Stimulated activated CD4-positive, alpha-beta T cell treated with anti-CD3 and anti-CD28 coated beads, Interleukin-1b, Interleukin-23, amount 100 ng/mL, for 1 hour (primary cell): ENCODE data around the gene PAF1.

ENCODE experiments used
- DNase-seq, 2 donors: peaks; one replicate each; pipeline ENCODE4 v3.0.0-alpha.2; 2020; ENCODE audit warnings: low read depth in 2 of 2

The PAF1 gene

DNA sequence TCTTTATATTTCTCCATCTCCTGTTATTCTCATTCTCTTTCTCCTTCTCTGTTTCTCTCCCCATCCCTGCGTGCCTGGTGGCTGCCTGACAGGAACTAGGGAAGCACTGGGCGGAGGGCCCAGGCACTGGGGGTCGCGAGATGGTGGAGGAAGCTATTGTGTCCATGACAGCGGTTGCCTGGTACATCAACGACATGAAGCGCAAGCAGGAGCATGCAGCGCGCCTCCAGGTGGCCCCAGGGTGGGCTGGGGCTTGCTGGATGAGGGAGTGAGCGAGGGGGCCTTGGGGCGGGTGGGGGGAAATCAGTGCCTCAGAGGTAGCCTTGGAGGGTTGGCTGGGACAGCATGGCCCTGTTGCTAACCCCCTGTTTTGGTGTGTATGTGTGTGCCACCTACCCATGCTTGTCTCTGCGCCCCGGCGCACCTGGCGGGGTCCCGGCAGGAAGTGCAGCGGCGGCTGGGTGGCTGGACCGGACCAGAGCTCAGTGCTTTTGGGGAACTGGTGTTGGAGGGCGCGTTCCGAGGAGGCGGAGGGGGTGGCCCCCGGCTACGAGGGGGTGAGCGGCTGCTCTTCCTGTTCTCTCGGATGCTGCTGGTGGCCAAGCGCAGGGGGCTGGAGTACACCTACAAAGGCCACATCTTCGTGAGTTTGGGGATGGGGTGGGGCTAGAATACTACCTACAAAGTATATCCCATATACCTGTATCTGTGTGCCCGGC lies 26.7 kb upstream of the PAF1 start:
- DNase-seq = no peak

DNA sequence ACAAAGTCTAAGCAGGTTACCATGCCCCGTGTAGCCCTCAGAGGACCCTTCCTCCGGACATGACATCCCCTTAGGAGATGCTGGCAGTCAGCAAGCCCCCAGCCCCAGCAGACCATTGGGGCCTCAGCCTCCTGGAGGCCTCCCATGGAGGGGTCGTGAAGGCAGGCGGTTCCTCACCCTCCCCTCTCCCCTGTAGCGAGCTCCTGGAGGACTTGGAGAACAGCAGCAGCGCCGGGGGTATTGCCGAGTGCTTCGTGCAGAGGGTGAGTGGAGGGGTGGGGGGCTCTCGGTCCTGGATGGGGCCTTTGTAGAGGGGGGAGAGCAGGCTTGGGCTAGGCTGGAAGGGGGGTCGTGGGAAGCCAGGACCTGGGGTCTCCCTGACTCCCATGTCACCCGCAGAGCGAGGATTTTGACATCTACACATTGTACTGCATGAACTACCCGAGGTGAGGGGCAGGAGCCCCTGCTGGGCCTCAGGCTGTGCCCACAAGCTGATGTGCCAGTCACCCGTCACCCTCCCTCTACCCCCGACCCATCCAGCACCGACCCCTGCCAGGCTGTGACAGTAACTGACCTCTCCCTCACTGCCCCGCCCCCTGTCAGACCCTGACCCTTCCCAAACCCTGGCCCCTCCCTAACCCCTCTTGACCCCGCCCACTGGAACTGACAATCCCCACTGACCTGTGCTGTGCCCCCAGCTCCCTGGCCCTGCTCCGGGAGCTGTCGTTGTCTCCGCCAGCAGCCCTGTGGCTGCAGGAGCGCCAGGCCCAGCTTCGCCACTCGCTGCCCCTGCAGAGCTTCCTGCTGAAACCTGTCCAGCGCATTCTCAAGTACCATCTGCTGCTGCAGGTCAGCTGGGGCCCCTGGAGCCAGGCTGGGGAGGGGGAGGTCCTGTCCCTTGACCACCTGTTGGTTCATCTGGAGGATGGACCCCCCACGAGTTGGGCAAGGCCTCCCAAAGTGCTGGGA lies 25.5 kb upstream of the PAF1 start:
- DNase-seq = no peak

DNA sequence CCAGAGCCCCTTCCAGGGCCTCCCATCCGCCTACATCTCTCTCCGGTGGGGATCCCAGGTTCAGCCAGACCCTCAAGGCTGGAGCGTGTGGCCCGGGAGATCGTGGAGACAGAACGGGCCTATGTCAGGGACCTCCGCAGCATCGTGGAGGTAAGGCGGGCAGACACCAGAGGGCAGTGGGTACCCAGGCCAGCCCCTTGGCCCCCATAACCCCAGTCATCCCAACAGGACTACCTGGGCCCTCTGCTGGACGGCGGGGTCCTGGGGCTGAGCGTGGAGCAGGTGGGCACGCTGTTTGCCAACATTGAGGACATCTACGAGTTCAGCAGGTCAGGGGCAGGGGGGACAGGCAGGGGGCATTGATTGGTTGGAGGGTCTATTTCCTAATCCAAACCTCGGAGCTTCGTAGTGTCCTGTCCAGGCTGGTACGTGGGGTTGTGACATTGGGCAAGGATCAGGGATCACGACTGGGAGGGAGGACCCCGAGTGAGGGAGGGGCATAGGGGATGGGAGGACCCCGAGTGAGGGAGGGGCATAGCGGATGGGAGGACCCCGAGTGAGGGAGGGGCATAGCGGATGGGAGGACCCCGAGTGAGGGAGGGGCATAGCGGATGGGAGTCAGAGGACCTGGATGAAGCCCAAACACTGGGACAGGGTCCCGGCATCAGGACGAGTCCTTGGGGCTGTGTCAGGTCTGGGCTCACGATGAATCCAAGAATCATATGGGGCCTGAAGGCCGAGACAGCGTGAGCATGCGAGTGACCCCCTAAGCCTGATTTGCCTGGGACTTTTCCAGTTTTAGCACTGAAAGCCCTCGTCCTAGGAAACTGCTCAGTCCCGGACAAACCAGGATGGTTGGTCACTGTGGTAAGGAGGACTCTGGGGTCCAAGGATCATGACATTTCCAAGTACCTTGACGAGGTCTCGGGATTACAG lies 24.5 kb upstream of the PAF1 start:
- DNase-seq = no peak

DNA sequence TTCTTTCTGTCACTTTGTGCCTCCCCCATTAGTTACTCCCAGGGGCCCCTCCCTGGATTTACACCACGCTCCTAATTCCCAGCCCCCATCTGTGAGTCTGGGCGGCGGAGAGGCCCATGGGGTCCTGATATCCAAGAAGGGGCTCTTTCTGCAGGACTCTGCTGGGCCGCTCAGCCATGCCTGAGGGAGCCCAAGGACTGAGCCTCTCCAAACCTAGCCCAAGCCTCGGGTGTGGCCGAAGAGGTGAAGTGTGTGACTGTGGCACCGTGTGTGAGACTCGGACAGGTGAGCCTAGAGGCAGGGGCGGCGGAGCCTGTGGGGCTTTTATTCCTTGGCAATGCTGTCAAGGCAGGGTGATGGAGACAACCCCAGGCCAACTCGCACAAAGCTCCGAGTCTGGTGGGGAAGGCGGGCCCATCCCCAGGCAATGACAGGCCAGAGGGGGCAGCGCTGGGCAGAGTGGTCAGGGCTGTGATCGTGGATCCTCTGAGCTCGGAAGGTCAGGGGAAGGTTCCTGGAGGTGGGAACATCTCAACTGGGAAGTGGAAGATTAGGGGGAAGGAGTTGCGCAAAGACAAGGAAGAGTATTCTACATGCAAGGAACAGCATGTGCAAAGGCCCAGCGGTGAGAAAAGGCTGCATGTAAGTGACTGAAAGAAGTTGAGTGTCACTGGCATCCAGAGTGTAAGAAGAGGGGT lies 23.2 kb upstream of the PAF1 start:
- DNase-seq = no peak

DNA sequence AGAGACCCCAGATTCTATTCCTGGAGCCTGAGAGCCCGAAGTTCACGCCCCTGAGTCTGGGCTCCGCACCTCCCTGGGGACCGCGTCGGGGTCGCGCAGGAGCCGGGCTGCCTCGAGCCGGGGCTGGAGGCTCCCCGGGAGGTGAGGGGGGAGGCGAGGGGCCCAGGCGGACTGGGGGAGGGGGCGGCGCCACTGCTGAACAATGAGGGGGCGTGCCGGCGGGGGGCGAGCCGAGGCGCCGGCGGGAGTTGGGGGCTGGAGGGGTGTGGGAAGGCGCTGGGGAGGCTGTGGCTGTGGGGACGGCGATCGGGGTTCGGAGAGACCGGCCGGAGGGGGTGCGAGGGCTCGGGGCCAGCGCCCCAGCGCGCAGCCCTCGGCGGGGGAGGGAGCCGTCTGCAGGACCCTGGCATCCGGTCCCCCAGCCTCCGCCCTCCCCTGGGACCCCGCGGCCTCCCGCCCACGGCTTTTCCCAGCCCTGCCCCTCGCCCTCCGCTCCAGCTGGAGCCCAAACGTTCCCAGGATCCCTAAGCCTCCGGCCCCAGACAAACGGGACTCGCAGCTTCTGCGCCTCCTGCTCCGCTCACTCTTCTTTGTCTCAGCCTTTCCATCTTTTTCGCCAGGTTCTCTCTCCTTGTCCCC lies 22.5 kb upstream of the PAF1 start:
- no peak for DNase-seq

DNA sequence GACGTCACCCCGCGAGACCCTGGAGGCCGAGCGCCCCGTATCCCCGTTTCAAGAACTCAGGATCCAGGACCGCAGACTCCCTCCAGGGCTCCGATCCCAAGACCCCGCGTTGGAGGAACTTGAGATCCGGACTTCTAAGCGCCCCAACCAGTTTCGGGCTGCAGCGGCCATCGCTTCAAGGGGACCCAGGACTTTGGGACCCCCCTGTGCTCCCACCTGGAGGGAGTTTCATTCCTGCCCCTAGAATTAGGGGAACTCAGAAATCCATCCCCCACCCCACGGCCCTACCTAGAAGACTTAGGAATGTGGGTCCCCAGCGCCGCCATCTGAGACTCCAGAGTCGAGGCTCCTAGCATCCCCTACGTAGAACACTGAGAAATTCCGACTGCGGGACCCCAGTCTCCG lies 22.0 kb upstream of the PAF1 start:
- no peak for DNase-seq

DNA sequence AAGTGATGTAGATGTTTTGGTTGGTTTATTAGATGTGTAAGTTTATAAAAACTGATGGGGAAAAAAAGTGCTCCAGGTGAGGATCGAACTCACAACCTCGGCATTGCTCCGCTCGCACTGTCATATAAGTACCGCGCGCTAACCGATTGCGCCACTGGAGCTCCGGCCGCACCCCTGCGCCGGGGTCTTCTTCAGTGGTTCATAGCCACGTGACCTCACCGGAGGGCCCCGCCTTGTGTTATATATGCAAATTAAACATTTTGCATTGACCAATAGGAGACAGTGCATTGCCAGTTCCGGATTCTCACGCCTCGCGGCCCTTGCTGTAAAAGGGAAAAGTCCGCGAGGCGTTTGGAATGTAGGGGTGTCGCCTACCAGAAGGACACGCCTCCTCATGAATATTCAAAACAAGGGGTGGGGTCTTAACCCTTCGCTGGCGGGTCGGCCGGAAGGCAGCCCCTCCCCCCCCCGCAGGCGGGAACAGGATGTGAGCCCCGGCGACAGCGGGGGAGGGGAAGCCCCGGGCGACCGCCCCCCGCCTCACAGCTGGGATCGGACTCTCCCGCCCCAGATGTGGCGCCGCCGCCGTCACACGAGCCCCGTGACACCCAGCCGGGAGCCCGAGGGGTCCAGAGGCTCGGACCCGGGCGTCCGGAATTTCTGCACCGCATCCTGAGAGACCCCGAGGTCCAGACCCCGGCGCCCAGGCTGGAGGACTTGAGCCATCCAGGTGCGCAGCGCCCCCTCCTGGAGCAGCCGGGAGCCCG lies 21.4 kb upstream of the PAF1 start, which contains the start of gene PLEKHG2:
Gene PLEKHG2, plus strand, starts transcription at position 570 of the 767 bp plus-strand sequence. CDS start 1,418 bp downstream, outside the sequence.
- peak; percentile 96 to 99 for DNase-seq

DNA sequence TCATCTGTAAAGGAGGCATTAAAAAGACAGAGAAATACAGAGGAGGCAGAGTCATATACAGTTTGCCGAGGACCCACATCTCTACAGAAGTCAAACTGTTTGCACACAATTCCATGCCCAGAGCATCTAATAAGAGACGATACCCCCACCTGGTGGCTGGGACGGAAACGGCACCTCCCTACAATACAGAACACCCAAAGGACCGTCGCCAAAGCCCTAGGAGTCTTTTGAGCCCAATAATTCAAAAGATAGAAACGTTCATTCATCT lies 20.9 kb upstream of the PAF1 start:
- DNase-seq = peak; percentile 82 to 90

DNA sequence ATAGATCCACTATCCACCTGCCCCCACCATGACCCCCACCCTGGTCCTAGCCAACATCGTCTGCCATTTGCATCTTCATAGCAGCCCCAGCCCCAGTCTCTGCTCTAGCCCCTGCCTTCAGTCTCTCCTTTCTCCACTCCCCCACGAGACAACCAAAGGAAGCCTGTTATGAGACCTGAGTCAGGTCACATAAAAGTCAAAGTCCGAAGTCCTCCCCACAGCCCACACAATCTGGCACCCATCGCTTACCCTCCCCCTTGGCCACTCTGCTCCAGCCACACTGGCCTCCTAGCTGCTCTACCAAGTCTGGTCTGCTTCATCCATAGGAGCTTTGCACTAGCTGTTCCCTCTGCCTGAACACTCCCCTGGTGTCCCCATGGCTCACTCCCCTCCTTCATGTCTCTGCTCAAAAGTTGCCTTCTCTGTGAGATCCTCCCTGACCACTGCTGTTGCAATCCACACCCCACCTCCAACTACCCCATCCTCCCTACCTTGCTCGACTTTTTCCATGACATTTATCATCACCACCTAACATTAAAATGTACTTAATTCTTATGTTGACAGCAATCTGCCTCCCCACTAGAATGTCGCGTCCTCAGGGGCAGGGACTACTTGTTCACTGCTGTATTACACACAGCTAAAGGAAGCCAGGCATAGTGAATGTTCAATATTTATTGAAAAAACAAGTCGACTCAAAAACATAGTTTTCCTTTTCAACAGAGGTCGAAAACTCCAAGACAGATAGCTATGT lies 20.4 kb upstream of the PAF1 start:
- peak in 1 of 2 donors; percentile 34 for DNase-seq

DNA sequence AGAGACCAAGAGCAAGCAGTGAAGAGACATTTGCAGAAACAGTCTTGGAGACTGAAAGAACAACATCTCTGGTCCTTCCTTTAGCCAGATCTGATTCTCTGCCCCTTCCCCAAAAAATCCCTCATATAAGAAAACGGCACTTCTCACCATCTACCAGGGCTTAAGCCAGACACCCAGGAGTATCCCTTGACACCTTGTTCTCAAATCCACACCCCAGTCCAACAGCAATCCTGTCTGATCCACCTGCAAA lies 19.9 kb upstream of the PAF1 start:
- no peak for DNase-seq

DNA sequence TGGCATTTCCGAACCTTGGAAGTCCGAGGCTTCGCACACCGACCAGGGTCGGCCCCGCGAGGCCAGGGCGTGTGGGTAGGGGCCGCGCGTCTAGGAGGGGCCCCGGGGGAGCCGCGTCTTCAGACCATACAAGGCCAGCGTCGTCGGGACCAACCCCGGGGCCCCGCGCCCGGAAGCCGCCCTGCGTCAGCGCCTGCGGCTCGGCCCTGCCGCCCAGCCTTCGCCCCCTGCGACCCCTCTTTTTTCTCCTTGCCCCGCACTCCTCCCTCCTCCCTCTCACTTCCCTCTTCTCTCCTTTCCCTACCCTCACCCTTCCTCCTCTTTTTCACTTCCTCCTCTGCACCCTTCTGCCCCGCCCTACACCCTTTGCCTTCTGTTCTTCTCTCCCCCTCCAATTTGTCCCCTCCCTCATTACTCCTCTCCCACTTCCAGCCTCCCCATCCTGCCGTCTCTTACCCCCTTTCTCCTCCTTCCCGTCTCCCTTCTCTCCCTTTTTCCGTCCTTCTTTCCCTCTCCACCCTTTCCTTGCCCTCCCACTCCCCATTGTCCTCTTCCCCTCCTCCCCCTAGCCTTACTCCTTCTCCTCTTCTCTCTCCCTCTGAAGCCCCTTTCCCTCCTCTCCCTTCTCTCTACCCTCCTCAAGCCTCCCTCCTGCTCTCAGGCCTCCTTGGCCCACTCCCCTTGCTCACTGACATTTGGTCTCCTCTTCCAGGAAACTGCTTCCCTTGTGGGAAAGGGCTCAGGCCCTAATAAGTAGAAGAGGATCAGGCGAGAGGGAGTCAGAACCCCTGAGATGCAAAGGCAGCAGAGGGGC lies 19.3 kb upstream of the PAF1 start:
- DNase-seq = peak in 1 of 2 donors; percentile 66

DNA sequence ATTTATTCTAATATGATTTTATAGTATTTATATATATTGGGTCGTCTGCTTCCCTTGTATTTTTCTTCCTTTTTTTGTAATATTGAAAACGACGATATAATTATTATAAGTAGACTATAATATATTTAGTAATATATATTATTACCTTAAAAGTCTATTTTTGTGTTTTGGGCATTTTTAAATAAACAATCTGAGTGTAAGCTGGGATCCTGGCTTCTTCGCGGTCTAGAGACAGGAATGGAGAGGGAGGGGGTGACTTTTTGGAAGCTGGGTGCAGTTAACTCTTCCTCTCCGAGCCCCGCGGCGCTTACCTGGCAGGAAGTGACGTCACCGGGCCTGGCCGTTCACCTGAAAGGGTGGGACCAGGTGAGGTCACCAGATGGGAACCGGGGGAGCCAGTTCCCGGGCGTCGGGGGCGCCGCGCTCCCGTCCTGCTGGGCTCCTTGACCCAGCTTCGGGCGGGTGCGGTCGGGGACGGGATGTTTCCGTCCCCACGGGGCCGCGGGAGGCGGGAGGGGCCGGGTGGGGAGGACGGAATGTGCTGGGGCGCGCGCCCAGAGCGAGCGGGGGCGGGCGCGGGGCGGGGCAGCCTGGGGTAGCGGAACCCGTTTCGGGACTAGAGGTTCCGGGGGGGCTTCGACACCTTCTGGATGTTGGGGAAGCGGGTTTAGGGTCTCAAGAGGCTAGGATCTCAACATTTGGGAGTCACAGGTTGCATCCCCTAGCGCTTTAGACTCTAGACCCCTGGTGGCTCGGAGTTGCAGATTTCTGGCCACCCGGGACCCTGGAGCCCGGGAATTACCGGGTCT lies 18.5 kb upstream of the PAF1 start:
- peak; percentile 58 to 88 for DNase-seq

DNA sequence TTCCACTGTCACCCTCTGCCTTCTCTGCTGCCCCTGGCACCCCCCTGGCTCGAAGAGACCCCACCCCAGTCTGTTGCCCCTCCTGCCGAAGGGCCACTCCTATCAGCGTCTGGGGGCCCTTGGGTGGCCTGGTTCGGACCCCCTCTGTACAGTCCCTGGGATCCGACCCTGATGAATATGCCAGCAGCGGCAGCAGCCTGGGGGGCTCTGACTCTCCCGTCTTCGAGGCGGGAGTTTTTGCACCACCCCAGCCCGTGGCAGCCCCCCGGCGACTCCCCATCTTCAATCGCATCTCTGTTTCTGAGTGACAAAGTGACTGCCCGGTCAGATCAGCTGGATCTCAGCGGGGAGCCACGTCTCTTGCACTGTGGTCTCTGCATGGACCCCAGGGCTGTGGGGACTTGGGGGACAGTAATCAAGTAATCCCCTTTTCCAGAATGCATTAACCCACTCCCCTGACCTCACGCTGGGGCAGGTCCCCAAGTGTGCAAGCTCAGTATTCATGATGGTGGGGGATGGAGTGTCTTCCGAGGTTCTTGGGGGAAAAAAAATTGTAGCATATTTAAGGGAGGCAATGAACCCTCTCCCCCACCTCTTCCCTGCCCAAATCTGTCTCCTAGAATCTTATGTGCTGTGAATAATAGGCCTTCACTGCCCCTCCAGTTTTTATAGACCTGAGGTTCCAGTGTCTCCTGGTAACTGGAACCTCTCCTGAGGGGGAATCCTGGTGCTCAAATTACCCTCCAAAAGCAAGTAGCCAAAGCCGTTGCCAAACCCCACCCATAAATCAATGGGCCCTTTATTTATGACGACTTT lies 17.7 kb upstream of the PAF1 start:
- DNase-seq = peak in 1 of 2 donors; percentile 19

DNA sequence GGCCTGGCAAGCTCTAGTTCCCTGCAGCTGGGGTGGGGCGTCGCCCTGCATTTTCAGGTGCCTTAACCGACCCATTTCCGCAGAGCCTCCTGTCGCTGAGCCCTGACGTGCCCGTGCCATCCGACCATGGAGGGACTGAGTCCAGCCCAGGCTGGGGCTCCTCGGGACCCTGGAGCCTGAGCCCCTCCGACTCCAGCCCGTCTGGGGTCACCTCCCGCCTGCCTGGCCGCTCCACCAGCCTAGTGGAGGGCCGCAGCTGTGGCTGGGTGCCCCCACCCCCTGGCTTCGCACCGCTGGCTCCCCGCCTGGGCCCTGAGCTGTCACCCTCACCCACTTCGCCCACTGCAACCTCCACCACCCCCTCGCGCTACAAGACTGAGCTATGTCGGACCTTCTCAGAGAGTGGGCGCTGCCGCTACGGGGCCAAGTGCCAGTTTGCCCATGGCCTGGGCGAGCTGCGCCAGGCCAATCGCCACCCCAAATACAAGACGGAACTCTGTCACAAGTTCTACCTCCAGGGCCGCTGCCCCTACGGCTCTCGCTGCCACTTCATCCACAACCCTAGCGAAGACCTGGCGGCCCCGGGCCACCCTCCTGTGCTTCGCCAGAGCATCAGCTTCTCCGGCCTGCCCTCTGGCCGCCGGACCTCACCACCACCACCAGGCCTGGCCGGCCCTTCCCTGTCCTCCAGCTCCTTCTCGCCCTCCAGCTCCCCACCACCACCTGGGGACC lies 16.9 kb upstream of the PAF1 start:
- peak in 1 of 2 donors; percentile 37 for DNase-seq

DNA sequence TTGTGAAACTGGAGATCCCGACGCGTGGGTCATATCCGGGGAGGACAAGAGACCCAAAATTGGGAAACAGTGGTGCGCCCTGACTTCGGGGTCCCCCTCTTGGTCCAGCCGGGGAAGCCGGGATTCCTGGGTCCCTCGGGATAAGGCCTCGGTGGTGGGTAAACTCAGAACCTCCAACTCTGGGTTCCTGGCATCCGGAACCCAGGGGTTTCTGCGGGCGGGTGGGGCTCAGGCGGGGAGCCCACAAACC lies 16.4 kb upstream of the PAF1 start:
- DNase-seq = no peak

DNA sequence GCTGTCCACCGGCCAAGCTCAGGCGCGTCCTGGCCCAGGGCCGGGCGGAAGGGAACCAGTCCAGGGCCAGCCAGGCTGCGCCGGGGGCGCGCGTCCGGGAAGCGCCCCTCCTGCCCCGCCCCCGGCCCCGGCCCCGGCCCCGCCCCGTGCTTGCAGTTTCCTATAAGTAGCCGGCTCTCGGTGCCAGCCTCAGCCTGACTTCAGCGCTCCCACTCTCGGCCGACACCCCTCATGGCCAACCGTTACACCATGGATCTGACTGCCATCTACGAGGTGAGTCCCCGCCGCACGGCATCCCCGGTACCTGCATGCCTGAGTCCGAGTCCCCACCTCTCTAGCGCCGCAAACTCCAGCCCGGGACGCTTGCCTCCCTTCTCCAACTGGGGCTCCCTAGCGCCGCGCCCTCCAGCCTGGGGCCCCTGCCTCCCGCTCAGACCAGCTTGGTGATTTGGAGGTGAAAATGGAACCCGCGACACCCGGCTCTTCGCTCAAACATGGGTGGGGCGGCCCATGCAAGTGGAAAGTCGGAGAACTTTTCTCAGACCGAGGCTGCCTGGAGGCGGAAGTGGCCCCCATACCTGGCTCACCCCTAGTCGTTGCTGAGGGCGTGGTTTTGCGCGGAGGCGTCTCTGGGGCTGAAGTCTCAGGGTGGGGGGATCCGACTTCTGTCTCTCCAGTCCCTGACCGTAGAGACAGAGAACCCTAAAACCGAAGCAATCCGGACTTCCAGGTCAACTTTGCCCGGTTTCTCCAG lies 15.9 kb upstream of the PAF1 start, which contains the start of gene ZFP36:
Gene ZFP36, plus strand, starts transcription at position 192 of the 754 bp plus-strand sequence. Its CDS starts 58 bp downstream, at position 250.
- peak; percentile 81 to 87 for DNase-seq
